ENCODE results near the gene ASCL2. TPM values are rescaled to one million over a fixed set of nuclear protein-coding genes. Genes with fewer than 3 reads are reported as not detected.
"Not testable (repeated sequence)": the region's sequence is repeated elsewhere in the genome, so short reads cannot be mapped to it uniquely, and the experiment has no call there.

ASCL2 gene
- total and polyA plus RNA-seq, 7 experiments from 2014 or later: 0.32 to 2.1 (median 0.45) TPM; not detected in 3

DNA sequence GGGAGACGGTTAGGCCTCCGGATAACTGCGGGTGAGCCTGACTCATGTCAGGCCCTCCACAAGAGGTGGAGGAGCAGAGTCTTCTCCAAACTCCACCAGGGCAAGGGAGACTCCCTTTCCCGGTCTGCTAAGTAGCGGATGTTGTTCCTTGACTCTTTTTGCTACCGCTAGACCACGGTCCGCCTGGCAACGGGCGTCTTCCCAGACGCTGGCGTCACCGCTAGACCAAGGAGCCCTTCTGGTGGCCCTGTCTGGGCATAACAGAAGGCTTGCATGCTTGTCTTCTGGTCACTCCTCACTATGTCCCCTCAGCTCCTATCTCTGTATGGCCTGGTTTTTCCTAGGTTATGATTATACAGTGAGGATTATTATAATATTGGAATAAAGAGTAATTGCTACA, 16.0 kb upstream of the ASCL2 start:
- CTCF ChIA-PET; DNase-seq; H3K27ac Mint-ChIP-seq; H3K9me3 ChIP-seq (ENCODE audit: control insufficient read depth in 2 of 3, low read length in 3 of 3); H3K4me3 Mint-ChIP-seq; H3K27ac ChIP-seq (ENCODE audit: low read depth, low read length); H3K4me3 ChIP-seq (ENCODE audit: low read length); ATAC-seq; H3K27me3 ChIP-seq (ENCODE audit: control insufficient read depth in 2 of 2, insufficient read depth in 2 of 2, low read length in 2 of 2); intact Hi-C loops (cut with micrococcal nuclease); H3K4me1 ChIP-seq (ENCODE audit: control insufficient read depth in 2 of 2, insufficient read depth in 2 of 2, low read length in 2 of 2); H3K36me3 ChIP-seq (ENCODE audit: control insufficient read depth in 2 of 3, insufficient read depth in 3 of 3, low read length in 3 of 3); POLR2A ChIA-PET: not testable (repeated sequence)
- H3K27me3 Mint-ChIP-seq: peaks cover 0 to 44% (median 0%) of the 10 kb centered on the region in 5 donors
- peaks cover 0 to 26% (median 11%) of the 10 kb centered on the region in 5 donors for H3K36me3 Mint-ChIP-seq
- peaks cover 10 to 38% (median 28%) of the 10 kb centered on the region in 7 donors for H3K4me1 Mint-ChIP-seq
- peaks cover 0 to 21% (median 6%) of the 10 kb centered on the region in 11 donors for H3K9me3 Mint-ChIP-seq

DNA sequence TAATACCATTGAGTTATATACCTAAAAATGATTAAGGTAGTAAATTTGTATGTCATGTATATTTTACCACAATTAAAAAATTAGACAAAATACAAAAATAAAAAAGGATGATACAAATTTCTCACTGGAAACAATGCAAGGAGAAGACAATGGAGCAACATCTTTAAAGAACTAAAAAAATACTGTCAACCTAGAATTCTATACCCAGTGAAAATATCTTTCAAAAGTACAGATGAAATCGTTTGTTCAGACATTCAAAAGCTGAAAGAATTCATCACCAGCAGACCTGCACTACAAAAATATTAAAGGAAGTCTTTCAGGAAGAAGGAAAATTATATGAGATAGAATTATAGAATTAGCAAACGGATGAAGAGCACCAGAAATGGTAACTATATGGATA, 9.8 kb upstream of the ASCL2 start:
- Mint-ChIP-seq H3K4me3 (no peak overlapping the region), H3K27me3 (peaks cover 0 to 50% (median 7%) of the 10 kb centered on the region in 5 donors), H3K9me3 (peaks cover 4 to 61% (median 26%) of the 10 kb centered on the region in 11 donors), H3K27ac (no peak overlapping the region), H3K36me3 (peaks cover 2 to 32% (median 14%) of the 10 kb centered on the region in 5 donors), H3K4me1 (peaks cover 0 to 8% (median 0%) of the 10 kb centered on the region in 7 donors)
- Histone ChIP-seq H3K27ac (ENCODE audit: low read depth, low read length) (no peak overlapping the region), H3K9me3 (ENCODE audit: control insufficient read depth in 2 of 3, low read length in 3 of 3) (peaks cover 0 to 7% (median 6%) of the 10 kb centered on the region in 3 experiments), H3K27me3 (ENCODE audit: control insufficient read depth in 2 of 2, insufficient read depth in 2 of 2, low read length in 2 of 2) (no peaks in the 10 kb centered on the region), H3K4me3 (ENCODE audit: low read length) (no peak overlapping the region), H3K4me1 (ENCODE audit: control insufficient read depth in 2 of 2, insufficient read depth in 2 of 2, low read length in 2 of 2) (no peaks in the 10 kb centered on the region), H3K36me3 (ENCODE audit: control insufficient read depth in 2 of 3, insufficient read depth in 3 of 3, low read length in 3 of 3) (no peaks in the 10 kb centered on the region)
- ATAC-seq (no peak), DNase-seq (no peak)
- intact Hi-C loops (cut with micrococcal nuclease): no loop called here
- POLR2A ChIA-PET: no interaction called here
- CTCF ChIA-PET: no interaction called here

GRCh38 chr11:2277933-2278523, 7.6 kb upstream of the ASCL2 start:
- POLR2A ChIA-PET: no interaction called here
- Mint-ChIP-seq H3K27me3 (peaks cover 0 to 44% (median 7%) of the 10 kb centered on the region in 5 donors), H3K36me3 (peaks cover 2 to 23% (median 12%) of the 10 kb centered on the region in 5 donors), H3K4me1 (peaks cover 0 to 5% (median 0%) of the 10 kb centered on the region in 7 donors), H3K4me3 (no peak overlapping the region), H3K9me3 (peaks cover 4 to 55% (median 23%) of the 10 kb centered on the region in 11 donors), H3K27ac (peak overlapping the region in 1 of 9 donors; percentile 20)
- intact Hi-C loops (cut with micrococcal nuclease): no loop called here
- H3K27ac ChIP-seq (ENCODE audit: low read depth, low read length): no peak overlapping the region
- H3K36me3 ChIP-seq (ENCODE audit: control insufficient read depth in 2 of 3, insufficient read depth in 3 of 3, low read length in 3 of 3): no peaks in the 10 kb centered on the region
- ATAC-seq (no peak), DNase-seq (peak in 1 of 9 donors; percentile 14)
- H3K4me3 ChIP-seq (ENCODE audit: low read length): no peak overlapping the region
- CTCF ChIA-PET: no interaction called here
- no peaks in the 10 kb centered on the region for H3K27me3 ChIP-seq (ENCODE audit: control insufficient read depth in 2 of 2, insufficient read depth in 2 of 2, low read length in 2 of 2)
- H3K4me1 ChIP-seq (ENCODE audit: control insufficient read depth in 2 of 2, insufficient read depth in 2 of 2, low read length in 2 of 2): no peaks in the 10 kb centered on the region
- H3K9me3 ChIP-seq (ENCODE audit: control insufficient read depth in 2 of 3, low read length in 3 of 3): peaks cover 0 to 7% (median 6%) of the 10 kb centered on the region in 3 experiments

DNA sequence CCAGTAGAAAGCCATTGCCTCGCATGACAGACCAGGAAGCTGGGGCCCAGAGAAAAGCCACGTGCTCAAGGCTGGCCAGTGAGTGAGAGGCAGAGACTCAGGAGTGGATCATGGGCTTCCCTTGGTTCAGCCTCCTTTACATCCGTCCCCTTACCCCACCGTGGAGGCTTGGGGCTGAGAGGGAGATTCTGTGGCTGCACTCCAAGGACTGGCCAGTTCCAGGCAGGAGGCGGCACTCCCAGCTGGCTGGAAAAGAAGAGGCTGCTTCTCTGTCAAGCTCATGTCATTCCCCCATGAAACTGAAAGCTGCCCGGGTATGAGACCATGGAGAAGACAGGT, 6.6 kb upstream of the ASCL2 start:
- no peak overlapping the region for H3K27ac Mint-ChIP-seq
- DNase-seq: peak in 1 of 9 donors; percentile 15
- CTCF ChIA-PET: no interaction called here
- peaks cover 0 to 5% (median 0%) of the 10 kb centered on the region in 7 donors for H3K4me1 Mint-ChIP-seq
- H3K27me3 Mint-ChIP-seq: peaks cover 0 to 50% (median 12%) of the 10 kb centered on the region in 5 donors
- H3K36me3 Mint-ChIP-seq: peaks cover 2 to 20% (median 12%) of the 10 kb centered on the region in 5 donors
- H3K4me3 Mint-ChIP-seq: no peak overlapping the region
- Histone ChIP-seq H3K9me3 (ENCODE audit: control insufficient read depth in 2 of 3, low read length in 3 of 3) (peaks cover 0 to 7% (median 6%) of the 10 kb centered on the region in 3 experiments), H3K27me3 (ENCODE audit: control insufficient read depth in 2 of 2, insufficient read depth in 2 of 2, low read length in 2 of 2) (no peaks in the 10 kb centered on the region), H3K36me3 (ENCODE audit: control insufficient read depth in 2 of 3, insufficient read depth in 3 of 3, low read length in 3 of 3) (no peaks in the 10 kb centered on the region), H3K4me3 (ENCODE audit: low read length) (no peak overlapping the region), H3K4me1 (ENCODE audit: control insufficient read depth in 2 of 2, insufficient read depth in 2 of 2, low read length in 2 of 2) (no peaks in the 10 kb centered on the region), H3K27ac (ENCODE audit: low read depth, low read length) (no peak overlapping the region)
- H3K9me3 Mint-ChIP-seq: peaks cover 4 to 45% (median 20%) of the 10 kb centered on the region in 11 donors
- intact Hi-C loops (cut with micrococcal nuclease): no loop called here
- no peak for ATAC-seq
- POLR2A ChIA-PET: no interaction called here

DNA sequence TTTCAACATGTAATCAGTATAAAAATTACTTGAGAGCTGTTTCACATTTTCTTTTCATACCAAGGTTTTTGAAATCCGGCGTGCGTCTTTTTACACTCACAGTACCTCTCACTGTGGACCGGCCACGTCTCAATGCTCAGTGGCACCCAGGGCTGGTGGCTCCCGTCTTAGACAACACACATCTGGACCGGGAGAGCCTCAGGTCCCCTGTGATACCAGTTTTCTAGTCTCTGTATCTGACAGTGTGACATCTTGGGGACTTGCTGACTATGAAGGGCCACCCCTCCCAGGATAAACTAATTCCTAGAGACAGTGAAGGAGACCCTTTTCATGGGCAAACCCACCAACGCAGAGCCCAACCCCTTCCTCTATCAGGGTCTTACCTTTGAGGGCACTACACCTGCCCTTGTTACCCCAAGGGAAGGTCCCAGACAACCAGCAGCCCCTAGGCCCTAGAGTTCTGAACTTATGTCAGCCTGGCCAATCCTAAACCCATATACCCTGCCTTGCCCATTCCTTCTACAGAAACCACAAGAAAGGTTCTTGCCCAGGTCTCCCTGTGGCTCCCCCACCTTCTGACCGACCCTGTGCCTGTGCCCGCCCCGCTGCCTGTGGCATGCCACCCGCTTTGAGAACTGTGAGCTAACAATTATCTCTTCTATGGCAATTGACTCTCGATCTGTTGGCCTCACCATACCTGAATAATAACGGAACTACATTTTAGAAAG, 6.1 kb upstream of the ASCL2 start:
- intact Hi-C loops (cut with micrococcal nuclease): no loop called here
- Histone ChIP-seq H3K4me3 (ENCODE audit: low read length) (no peak overlapping the region), H3K36me3 (ENCODE audit: control insufficient read depth in 2 of 3, insufficient read depth in 3 of 3, low read length in 3 of 3) (no peaks in the 10 kb centered on the region), H3K9me3 (ENCODE audit: control insufficient read depth in 2 of 3, low read length in 3 of 3) (peaks cover 0 to 7% (median 6%) of the 10 kb centered on the region in 3 experiments), H3K4me1 (ENCODE audit: control insufficient read depth in 2 of 2, insufficient read depth in 2 of 2, low read length in 2 of 2) (no peaks in the 10 kb centered on the region), H3K27ac (ENCODE audit: low read depth, low read length) (no peak overlapping the region), H3K27me3 (ENCODE audit: control insufficient read depth in 2 of 2, insufficient read depth in 2 of 2, low read length in 2 of 2) (no peaks in the 10 kb centered on the region)
- Mint-ChIP-seq H3K36me3 (peaks cover 2 to 20% (median 12%) of the 10 kb centered on the region in 5 donors), H3K4me1 (peaks cover 0 to 5% (median 0%) of the 10 kb centered on the region in 7 donors), H3K9me3 (peaks cover 4 to 41% (median 18%) of the 10 kb centered on the region in 11 donors), H3K27ac (no peak overlapping the region), H3K27me3 (peaks cover 0 to 51% (median 12%) of the 10 kb centered on the region in 5 donors), H3K4me3 (no peak overlapping the region)
- ChIA-PET POLR2A (no interaction called here), CTCF (no interaction called here)
- DNase-seq (peak in 1 of 9 donors; percentile 17), ATAC-seq (no peak)

DNA sequence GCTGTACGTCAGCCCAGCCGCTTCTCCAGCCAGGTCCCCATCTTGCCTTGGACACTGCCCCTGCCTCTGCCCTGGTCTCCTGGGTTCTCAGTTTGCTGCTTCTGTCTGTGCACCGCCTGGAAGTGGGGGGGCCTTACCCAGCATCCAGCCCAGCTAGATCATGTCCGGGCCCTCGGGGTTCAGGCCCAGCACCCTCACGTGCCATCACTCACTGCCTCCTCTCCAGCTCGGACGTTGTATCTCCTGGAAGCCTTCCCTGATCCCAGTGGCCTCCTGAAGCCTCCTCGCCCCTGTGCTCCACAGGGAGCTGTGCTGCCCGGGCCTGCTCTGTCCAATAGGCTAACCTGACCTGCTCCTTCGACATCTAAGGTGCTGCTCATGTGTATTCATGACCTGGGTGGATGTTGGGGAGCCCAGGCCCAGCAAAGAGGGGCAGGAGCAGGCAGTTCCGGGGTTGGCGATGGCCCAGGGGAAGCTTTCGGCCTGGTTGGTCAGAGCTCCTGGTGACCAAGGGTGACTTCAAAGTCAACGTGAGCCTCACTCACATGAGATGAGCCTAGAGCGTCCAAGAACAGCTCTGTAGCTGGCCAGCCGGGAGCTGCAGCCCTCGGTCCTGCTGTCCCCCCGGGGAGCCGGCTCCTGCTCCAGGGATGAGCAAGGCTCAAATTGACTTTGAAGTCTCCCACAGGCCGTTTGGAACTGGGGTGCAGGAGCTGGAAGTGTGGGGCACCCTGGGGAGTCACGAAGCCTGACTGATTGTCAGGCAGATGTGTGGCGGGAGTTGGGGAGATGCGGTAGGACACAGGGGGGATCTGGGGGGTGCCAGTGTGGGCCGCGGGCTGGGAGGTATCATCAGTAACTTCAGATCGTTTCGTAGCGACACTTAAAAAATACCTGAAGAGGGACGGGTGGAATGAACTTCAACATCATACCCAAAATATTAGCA, 5.2 kb upstream of the ASCL2 start:
- ChIA-PET CTCF (no interaction called here), POLR2A (no interaction called here)
- DNase-seq (peak in 1 of 9 donors; percentile 17), ATAC-seq (no peak)
- peaks cover 4 to 32% (median 16%) of the 10 kb centered on the region in 11 donors for H3K9me3 Mint-ChIP-seq
- intact Hi-C loops (cut with micrococcal nuclease): no loop called here
- Histone ChIP-seq H3K36me3 (ENCODE audit: control insufficient read depth in 2 of 3, insufficient read depth in 3 of 3, low read length in 3 of 3) (no peaks in the 10 kb centered on the region), H3K4me1 (ENCODE audit: control insufficient read depth in 2 of 2, insufficient read depth in 2 of 2, low read length in 2 of 2) (no peaks in the 10 kb centered on the region), H3K27ac (ENCODE audit: low read depth, low read length) (no peak overlapping the region), H3K9me3 (ENCODE audit: control insufficient read depth in 2 of 3, low read length in 3 of 3) (peaks cover 0 to 7% (median 6%) of the 10 kb centered on the region in 3 experiments), H3K27me3 (ENCODE audit: control insufficient read depth in 2 of 2, insufficient read depth in 2 of 2, low read length in 2 of 2) (no peaks in the 10 kb centered on the region), H3K4me3 (ENCODE audit: low read length) (no peak overlapping the region)
- H3K4me1 Mint-ChIP-seq: peaks cover 0 to 5% (median 1%) of the 10 kb centered on the region in 7 donors
- H3K36me3 Mint-ChIP-seq: peaks cover 2 to 20% (median 12%) of the 10 kb centered on the region in 5 donors
- peaks cover 0 to 53% (median 12%) of the 10 kb centered on the region in 5 donors for H3K27me3 Mint-ChIP-seq
- no peak overlapping the region for H3K4me3 Mint-ChIP-seq
- no peak overlapping the region for H3K27ac Mint-ChIP-seq
